Fibroblast of pulmonary artery (primary cell): ENCODE measurements around the gene ZNF732.
A peak's percentile ranks its signal among the peaks of the same experiment; 100 is the strongest.

ENCODE experiments used
- DNase-seq: peaks from one replicate; pipeline ENCODE4 v3.0.0-alpha.2; 2010; ENCODE audit warnings: low read depth
- H3K4me3 ChIP-seq: replicated peaks from 2 replicates; pipeline ENCODE4 v1.5.1; 2011; ENCODE audit warnings: low read depth, mild to moderate bottlenecking, control low read depth, low read length, moderate library complexity
- TF ChIP-seq, protein P1 (sequence below): IDR thresholded peaks from 2 replicates; pipeline ENCODE4 v1.5.1; 2011; ENCODE audit warnings: mild to moderate bottlenecking, control low read depth, low read length, inconsistent platforms; ENCODE audit errors: missing control alignments

ZNF732 gene

DNA sequence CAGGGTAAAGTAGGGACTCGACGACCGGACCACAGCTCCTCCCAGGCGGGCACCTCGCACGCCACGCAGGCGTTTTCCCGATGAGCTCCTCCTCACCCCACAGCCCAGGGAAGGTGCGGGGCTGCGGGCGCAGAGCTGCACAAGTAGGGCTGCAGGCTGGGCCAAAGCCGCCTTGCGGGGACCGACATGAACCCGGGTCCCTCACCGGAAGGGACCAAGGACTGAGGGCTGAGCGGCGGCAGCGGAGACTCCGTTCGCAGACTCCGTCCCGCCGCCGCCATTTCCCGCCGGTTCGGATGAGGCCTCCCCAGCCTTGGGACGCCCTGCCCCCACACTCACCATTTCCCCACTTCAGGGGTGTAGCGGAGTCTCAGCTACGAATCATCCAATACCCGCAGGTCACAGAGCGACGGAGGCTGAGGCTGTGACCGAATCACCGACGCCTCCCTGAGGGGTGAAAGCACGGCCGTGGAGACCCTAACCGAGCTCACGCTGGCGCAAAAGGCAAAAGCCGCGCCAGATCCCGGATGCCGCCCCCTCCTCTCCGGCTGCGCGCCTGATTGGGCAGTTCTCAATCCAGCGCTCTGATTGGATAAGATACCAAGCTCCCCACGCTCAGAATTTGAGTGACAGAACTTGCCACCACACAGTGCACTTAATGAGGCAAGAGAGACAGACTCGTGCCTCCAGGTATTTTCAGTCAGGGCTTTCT is at the start of gene ZNF732:
Gene ZNF732, minus strand, starts transcription at position 506 of the 712 bp plus-strand sequence. Its CDS starts 164 bp downstream, at position 342.
- peak within 1 kb of the TSS; percentile 53 for H3K4me3 ChIP-seq
- DNase-seq = peak; percentile 70
- TF ChIP-seq, protein P1, sequence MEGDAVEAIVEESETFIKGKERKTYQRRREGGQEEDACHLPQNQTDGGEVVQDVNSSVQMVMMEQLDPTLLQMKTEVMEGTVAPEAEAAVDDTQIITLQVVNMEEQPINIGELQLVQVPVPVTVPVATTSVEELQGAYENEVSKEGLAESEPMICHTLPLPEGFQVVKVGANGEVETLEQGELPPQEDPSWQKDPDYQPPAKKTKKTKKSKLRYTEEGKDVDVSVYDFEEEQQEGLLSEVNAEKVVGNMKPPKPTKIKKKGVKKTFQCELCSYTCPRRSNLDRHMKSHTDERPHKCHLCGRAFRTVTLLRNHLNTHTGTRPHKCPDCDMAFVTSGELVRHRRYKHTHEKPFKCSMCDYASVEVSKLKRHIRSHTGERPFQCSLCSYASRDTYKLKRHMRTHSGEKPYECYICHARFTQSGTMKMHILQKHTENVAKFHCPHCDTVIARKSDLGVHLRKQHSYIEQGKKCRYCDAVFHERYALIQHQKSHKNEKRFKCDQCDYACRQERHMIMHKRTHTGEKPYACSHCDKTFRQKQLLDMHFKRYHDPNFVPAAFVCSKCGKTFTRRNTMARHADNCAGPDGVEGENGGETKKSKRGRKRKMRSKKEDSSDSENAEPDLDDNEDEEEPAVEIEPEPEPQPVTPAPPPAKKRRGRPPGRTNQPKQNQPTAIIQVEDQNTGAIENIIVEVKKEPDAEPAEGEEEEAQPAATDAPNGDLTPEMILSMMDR = no peak

DNA sequence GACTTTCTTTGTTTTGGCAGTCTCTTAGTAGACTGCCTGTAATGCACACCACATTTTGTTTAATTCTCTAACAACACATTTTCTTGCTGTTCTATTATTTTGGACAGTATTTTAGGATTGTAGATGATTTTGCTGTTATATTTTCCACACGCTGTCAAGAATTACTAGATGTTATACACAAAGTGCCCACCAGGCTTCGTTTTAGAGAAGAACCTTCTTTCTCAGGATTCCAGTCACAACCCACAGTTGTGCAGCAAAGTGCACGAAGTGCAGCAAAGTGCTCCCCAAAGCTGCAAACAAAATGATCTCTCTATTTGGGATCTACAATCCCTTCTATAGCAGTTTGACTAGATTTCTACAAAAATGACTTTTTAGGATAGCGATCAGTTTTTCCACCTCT is 34.7 kb upstream of the ZNF732 start:
- TF ChIP-seq, protein P1 = peak; percentile 8
- H3K4me3 ChIP-seq = no peak overlapping the region
- no peak for DNase-seq

DNA sequence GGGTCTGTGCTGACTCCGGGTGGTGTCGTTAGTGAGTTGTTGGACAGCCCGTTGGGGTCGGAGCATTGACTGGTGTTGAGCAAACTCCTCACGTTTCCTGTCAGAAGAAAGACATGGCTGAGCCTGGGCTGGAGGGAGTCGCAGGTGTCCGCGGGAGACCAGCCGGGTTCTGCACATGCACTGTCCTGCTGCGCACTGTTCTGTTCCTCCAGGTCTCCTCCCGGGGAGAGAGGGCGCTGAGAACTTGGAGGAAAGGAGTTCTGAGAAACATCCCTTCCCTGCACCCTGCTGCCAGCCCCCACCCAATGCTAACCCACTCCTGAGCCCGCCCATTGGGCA is 33.5 kb upstream of the ZNF732 start:
- DNase-seq = no peak
- TF ChIP-seq, protein P1 = no peak
- peak overlapping the region; percentile 85 for H3K4me3 ChIP-seq

DNA sequence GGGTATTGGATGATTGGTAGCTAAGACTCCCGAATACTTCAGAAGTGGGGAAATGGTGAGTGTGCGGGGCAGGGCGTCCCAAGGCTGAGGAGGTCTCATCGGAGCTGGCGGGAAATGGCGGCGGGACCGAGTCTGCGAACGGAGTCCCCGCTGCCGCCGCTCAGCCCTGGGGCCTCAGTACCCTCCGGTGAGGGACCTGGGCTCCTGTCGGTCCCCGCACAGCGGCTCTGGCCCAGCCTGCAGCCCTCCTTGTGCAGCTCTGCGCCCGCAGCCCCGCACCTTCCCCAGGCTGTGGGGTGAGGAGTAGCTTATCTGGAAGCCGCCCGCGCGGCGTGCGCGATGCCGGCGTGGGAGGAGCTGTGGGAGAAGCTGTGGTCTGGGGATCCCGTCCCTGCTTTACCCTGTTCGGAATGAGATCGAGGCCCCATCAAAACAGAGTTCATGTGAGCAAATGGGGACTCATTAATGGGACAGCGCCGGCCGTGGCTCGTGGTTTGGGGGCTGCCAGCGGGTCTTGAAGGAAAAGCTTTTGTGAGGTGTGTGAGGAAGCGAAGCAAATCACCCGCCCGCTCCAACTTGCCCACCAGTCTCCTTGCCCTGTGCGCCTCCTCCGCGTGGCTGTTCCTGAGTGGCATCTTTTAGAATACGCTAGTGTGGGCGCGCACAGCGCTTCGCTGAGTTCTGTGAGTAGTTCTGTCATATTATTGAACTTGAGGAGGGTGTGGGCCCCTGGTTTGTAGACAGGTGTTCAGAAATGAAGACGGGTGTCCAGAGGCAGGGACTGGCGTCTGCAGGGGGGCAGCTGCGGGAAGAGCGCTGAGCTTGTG is 32.9 kb upstream of the ZNF732 start:
- peak overlapping the region; percentile 85 for H3K4me3 ChIP-seq
- peak; percentile 57 for DNase-seq
- TF ChIP-seq, protein P1 = no peak

DNA sequence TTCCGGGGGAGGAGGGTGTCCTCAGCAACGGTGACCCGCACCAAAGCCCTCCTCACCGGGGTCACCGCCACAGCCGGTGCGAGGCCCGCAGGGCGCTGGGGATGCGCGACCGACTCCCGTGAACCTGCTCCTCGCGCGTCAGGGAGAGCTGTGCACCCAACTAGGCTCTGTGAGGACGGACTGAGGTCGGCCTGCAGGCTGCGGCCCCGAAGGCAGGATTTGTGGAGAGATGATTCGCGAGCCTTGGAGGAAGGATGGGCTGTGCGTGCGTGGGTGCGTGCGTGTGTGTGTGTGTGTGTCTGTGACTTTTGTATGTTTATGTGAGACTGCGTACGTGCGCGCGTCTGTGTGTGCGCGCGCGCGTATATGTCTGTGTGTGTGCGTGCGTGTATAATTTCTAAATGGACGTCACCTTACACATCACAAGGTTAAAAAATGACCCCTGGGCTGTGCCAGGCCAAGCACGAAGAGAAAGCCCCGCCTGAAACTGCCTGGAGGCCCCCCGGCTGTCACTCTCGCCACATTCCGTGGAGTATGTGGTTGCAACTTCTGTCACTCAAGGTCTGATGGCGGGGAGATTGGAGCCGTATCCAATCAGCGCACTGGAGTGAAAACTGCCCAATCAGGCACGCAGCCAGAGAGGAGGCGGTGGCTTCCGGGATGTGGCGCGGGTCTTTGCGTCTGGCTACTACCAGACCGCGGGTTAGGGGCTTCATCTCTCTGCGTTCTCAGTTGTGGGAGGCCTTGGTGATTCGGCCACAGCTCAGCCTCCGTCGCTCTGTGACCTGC is 32.1 kb upstream of the ZNF732 start, which contains the start of gene ZNF141:
Gene ZNF141, plus strand, starts transcription at position 672 of the 789 bp plus-strand sequence. CDS start 170 bp downstream, outside the sequence.
- peak; percentile 99 for DNase-seq
- TF ChIP-seq, protein P1 = no peak
- peak within 1 kb of the TSS; percentile 85 for H3K4me3 ChIP-seq

DNA sequence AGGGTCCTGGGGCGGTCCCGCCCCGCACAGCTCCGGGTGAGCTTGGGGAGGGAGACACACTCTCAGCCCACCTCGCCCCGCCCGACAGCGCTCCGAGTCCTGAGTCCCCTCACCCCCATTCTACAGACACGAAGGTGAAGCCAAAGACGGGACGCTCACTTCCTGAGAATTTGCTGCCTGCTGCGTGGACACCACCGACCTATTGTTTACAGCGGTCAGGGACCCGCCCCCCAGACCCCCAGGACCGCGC is 31.5 kb upstream of the ZNF732 start:
- no peak for DNase-seq
- H3K4me3 ChIP-seq = peak overlapping the region; percentile 85
- TF ChIP-seq, protein P1 = no peak
